Endodermal cell (in vitro differentiated cells): ENCODE results near the gene OR6B1. TPM values are rescaled to one million over a fixed set of nuclear protein-coding genes. Genes with fewer than 3 reads are reported as not detected.

ENCODE experiments used
- DNase-seq: peaks from one replicate; pipeline ENCODE4 v3.0.0-alpha.2; 2017
- H3K27ac ChIP-seq: 2 replicates; pipeline ENCODE4 v1.5.1; 2013; ENCODE audit warnings: mild to moderate bottlenecking, low read depth, low read length, moderate library complexity
- H3K27me3 ChIP-seq: 2 replicates; pipeline ENCODE4 v1.6.1; 2013; ENCODE audit warnings: mild to moderate bottlenecking, low read length, moderate library complexity; ENCODE audit not compliant: insufficient read depth, control insufficient read depth, poor library complexity, severe bottlenecking
- H3K36me3 ChIP-seq: 2 replicates; pipeline ENCODE4 v1.7.0; 2013; ENCODE audit warnings: mild to moderate bottlenecking, low read length, moderate library complexity; ENCODE audit not compliant: control insufficient read depth, insufficient read depth
- H3K4me1 ChIP-seq: one replicate; pipeline ENCODE4 v1.7.0; 2013; ENCODE audit warnings: low read length; ENCODE audit not compliant: control insufficient read depth, insufficient read depth
- H3K4me3 ChIP-seq: 2 replicates; pipeline ENCODE4 v1.5.1; 2013; ENCODE audit warnings: mild to moderate bottlenecking, low read length, moderate library complexity
- H3K9ac ChIP-seq: 2 replicates; pipeline ENCODE4 v1.6.1; 2013; ENCODE audit warnings: mild to moderate bottlenecking, low read length, moderate library complexity; ENCODE audit not compliant: poor library complexity, severe bottlenecking; ENCODE audit errors: extremely low read depth
- H3K9me3 ChIP-seq: 2 replicates; pipeline ENCODE4 v1.6.1; 2013; ENCODE audit warnings: mild to moderate bottlenecking, low read length, moderate library complexity; ENCODE audit not compliant: control insufficient read depth
- H3K27ac Mint-ChIP-seq: 2 replicates; pipeline ENCODE4 v1.8.0; 2020; ENCODE audit warnings: mixed read lengths
- H3K27me3 Mint-ChIP-seq: 2 replicates; pipeline ENCODE4 v1.8.0; 2021; ENCODE audit warnings: mild to moderate bottlenecking, mixed read lengths; ENCODE audit not compliant: insufficient read depth
- H3K36me3 Mint-ChIP-seq: 2 replicates; pipeline ENCODE4 v1.8.0; 2020; ENCODE audit warnings: low read depth, mixed read lengths
- H3K4me1 Mint-ChIP-seq: 2 replicates; pipeline ENCODE4 v1.8.0; 2020; ENCODE audit warnings: mixed read lengths
- H3K4me3 Mint-ChIP-seq: 2 replicates; pipeline ENCODE4 v1.8.0; 2020; ENCODE audit warnings: mild to moderate bottlenecking, moderate library complexity, mixed read lengths
- H3K9me3 Mint-ChIP-seq: 2 replicates; pipeline ENCODE4 v1.8.0; 2020; ENCODE audit warnings: mild to moderate bottlenecking, mixed read lengths
- WGBS, 2 experiments: methylation state at CpG; one replicate each; pipeline versions ENCODE4 v1.1.5 to v1.1.7; 2013; ENCODE audit warnings: missing lambda C conversion rate in 2 of 2, mixed read lengths in 1 of 2; ENCODE audit not compliant: insufficient coverage in 1 of 2, insufficient read length in 1 of 2; 5-methylcytosine and 5-hydroxymethylcytosine counted together
- total RNA-seq, 2 donors: library from RNA; stranded (reverse); fragmentation: NEBNext Ultra II Directional in 1 of 2; extraction: Animal tissue kit (Norgen Biotek cat#: 25700) in 1 of 2; gene quantifications; 2 replicates in 1 of 2; 3 replicates in 1 of 2; pipeline ENCODE4 v1.2.1, GENCODE V29; 2021
- TF ChIP-seq, protein P1 (sequence below): fragments of 200-600 bp; sonication (generic); conservative IDR thresholded peaks from 2 replicates; pipeline ENCODE4 v1.5.0; 2021; ENCODE audit warnings: antibody characterized with exemption, mild to moderate bottlenecking

Gene OR6B1
- total RNA-seq, 2 donors from 2014 or later, result not detected

DNA sequence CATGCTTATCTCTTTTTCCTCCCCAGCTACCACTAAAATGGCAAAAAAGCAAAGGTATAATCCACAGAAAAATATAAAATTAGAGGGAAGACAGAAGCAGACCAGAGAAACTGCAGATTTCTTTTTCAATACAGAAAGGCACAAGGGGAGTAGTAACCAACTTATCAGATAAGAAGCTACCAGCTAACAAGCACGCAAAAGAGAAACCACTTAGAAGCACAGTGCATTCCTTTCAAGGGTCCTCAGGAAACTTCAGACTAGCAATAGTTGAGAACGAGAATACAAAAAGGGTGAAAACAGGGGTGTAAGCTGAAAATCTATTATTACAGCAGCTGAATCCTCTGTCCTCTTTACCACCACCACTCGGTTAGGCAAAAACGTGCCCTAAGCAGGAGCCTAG, 38.8 kb downstream of the OR6B1 start:
- Mint-ChIP-seq H3K4me3 (no peak overlapping the region), H3K27ac (no peak overlapping the region), H3K9me3 (no peaks in the 10 kb centered on the region), H3K4me1 (peaks cover 4% of the 10 kb centered on the region), H3K27me3 (no peaks in the 10 kb centered on the region), H3K36me3 (no peaks in the 10 kb centered on the region)
- WGBS, 2 experiments, result 61% methylated on average over 4 of the region's 4 CpGs; no CpG with 5 or more reads in 1 of the 2 experiments
- Histone ChIP-seq H3K4me3 (no peak overlapping the region), H3K36me3 (no peaks in the 10 kb centered on the region), H3K9me3 (no peaks in the 10 kb centered on the region), H3K27ac (no peak overlapping the region), H3K27me3 (no peaks in the 10 kb centered on the region), H3K9ac (no peak overlapping the region), H3K4me1 (no peaks in the 10 kb centered on the region)
- no peak for DNase-seq
- TF ChIP-seq, protein P1, sequence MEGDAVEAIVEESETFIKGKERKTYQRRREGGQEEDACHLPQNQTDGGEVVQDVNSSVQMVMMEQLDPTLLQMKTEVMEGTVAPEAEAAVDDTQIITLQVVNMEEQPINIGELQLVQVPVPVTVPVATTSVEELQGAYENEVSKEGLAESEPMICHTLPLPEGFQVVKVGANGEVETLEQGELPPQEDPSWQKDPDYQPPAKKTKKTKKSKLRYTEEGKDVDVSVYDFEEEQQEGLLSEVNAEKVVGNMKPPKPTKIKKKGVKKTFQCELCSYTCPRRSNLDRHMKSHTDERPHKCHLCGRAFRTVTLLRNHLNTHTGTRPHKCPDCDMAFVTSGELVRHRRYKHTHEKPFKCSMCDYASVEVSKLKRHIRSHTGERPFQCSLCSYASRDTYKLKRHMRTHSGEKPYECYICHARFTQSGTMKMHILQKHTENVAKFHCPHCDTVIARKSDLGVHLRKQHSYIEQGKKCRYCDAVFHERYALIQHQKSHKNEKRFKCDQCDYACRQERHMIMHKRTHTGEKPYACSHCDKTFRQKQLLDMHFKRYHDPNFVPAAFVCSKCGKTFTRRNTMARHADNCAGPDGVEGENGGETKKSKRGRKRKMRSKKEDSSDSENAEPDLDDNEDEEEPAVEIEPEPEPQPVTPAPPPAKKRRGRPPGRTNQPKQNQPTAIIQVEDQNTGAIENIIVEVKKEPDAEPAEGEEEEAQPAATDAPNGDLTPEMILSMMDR, result no peak

DNA sequence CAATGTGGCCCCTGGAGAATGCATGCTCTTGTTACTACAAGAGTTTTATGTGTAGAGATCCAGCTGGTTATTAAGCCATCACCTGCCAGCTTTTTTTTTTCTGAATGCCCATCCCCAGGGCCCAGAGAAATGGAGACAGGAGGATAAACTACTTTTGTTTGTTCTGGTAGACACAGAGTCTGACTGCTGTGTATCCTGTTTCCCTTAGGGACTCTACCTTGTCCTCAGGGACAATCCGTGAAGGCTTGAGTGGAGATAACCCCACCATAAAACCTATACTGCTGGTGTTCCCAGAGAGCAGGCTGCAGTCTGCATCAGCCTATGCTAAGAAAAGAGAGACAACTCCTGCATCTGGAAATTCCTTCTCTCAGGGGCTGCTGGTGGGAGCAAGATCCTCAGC, 48.5 kb downstream of the OR6B1 start, which contains the start of gene OR2A5:
Gene OR2A5 (plus strand): TSS at position 301 of the 400 bp plus-strand sequence. CDS start 1,454 bp downstream, outside the sequence.
- WGBS, 2 experiments, result 88% methylated on average over 1 of the region's 1 CpG; no CpG with 5 or more reads in 1 of the 2 experiments
- Mint-ChIP-seq H3K4me1 (no peaks in the 10 kb centered on the region), H3K4me3 (no peak within 1 kb of the TSS), H3K27me3 (no peaks in the 10 kb centered on the region), H3K27ac (no peak within 1 kb of the TSS), H3K36me3 (no peaks in the 10 kb centered on the region), H3K9me3 (no peaks in the 10 kb centered on the region)
- TF ChIP-seq, protein P1, result no peak
- H3K4me3 ChIP-seq, result no peak within 1 kb of the TSS
- no peaks in the 10 kb centered on the region for H3K36me3 ChIP-seq
- H3K9ac ChIP-seq, result no peak within 1 kb of the TSS
- no peaks in the 10 kb centered on the region for H3K9me3 ChIP-seq
- H3K27ac ChIP-seq, result no peak within 1 kb of the TSS
- no peaks in the 10 kb centered on the region for H3K4me1 ChIP-seq
- H3K27me3 ChIP-seq, result no peaks in the 10 kb centered on the region
- DNase-seq, result no peak

DNA sequence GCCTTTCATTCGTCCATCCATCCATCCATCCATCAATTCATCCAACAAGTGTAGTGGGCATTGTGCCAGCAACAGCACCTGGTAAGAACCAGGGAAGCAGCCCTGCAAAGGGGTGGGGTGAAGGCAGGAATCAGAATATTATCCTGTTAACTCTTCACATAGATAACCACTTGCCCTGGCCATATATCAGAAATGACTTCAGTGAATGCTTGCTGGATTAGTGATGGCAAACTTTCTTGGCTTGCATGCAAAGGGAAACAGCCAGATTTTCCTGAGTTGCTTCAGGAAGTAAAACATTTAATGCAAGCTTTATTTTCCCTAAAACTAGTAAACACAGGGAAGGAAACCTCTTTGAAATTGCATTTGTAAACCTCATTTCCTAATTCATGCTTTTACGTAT, 49.4 kb downstream of the OR6B1 start:
- no peak overlapping the region for H3K27ac ChIP-seq
- Mint-ChIP-seq H3K27ac (no peak overlapping the region), H3K27me3 (no peaks in the 10 kb centered on the region), H3K36me3 (no peaks in the 10 kb centered on the region), H3K9me3 (no peaks in the 10 kb centered on the region), H3K4me1 (no peaks in the 10 kb centered on the region), H3K4me3 (no peak overlapping the region)
- TF ChIP-seq, protein P1, result no peak
- H3K36me3 ChIP-seq, result no peaks in the 10 kb centered on the region
- no peak for DNase-seq
- no peaks in the 10 kb centered on the region for H3K9me3 ChIP-seq
- H3K9ac ChIP-seq, result no peak overlapping the region
- 50% methylated on average over 2 of the region's 2 CpGs; no CpG with 5 or more reads in 1 of the 2 experiments for WGBS, 2 experiments
- H3K4me3 ChIP-seq, result no peak overlapping the region
- no peaks in the 10 kb centered on the region for H3K27me3 ChIP-seq
- H3K4me1 ChIP-seq, result no peaks in the 10 kb centered on the region
